ENCODE measurements around the gene CCDC85B.

Gene CCDC85B

DNA sequence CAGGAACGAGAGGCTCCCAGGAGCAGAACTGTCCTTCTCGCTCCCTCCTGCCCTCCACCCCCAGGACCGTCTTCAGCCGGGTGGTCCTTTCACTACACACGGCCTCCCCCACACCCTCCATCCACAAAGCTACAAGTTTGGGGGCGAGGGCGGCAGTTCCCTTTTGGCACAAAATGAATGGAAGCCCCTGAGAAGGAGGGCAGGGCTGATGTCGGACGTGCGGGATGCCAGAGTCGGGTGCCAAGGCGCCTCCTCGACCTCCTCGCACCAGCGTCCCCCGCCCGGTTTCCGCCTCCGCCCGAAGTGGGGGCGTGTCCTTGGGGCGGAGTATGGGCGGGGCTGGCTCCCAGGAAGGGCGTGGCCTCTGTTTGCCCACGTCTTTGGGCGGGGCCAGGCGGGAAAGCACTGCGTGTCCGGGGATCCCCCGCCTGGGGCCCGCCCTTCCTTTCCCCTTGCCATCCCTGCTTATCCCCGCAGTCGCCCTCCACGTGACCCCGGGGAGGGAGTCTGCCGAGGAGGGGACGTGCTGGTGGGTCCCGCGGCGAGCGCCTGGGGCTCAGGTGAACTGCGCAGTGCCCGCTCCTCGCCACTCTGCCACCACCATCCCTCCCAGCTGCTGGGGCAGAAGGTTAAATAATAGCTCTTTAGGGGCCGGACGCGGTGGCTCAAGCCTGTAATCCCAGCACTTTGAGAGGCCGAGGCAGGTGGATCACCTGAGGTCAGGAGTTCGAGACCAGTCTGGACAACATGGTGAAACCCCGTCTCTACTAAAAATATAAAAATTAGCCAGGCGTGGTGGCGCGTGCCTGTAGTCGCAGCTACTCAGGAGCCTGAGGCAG lies 16.9 kb upstream of the CCDC85B start:
- H2BK5ac ChIP-seq (ENCODE audit: low read depth, low read length, poor library complexity): peak overlapping the region; percentile 71
- peak overlapping the region; percentile 92 for H4K12ac ChIP-seq (ENCODE audit: low read depth, low read length)
- H3K23ac ChIP-seq (ENCODE audit: low read length): no peak overlapping the region

DNA sequence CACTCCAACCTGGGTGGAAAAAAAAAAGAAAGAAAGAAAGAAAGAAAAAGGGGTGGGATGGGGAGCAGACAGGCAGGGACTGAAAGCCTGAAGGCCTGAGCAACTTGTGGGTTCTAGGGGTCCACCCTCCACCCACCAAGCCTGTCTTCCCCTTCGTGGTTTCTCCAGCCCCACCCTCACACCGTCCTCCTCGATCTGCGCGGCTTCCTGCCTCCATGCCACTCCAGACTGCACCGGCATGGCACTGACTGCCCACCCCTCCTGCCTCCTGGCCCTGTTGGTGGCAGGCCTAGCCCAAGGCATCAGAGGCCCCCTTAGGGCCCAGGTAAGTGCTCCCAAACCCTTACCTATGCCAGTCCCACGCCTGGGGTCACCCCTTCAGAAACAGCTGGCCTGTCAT lies 10.9 kb upstream of the CCDC85B start, which contains the start of gene CTSW:
CTSW (plus strand) TSS at position 221 of the 400 bp plus-strand sequence; CDS start at position 239, 18 bp downstream.
- Histone ChIP-seq H2BK120ac (ENCODE audit: insufficient read depth, low read length, poor library complexity) (no peak within 1 kb of the TSS), H3K79me2 (ENCODE audit: control insufficient read depth, insufficient read depth, low read length, poor library complexity) (no peaks in the 10 kb centered on the region), H3K9me3 (ENCODE audit: insufficient read depth, low read depth, low read length) (peaks cover 2% of the 10 kb centered on the region), H3K79me1 (ENCODE audit: low read length) (no peaks in the 10 kb centered on the region), H3K36me3 (ENCODE audit: control insufficient read depth in 1 of 2, insufficient read depth in 2 of 2, low read length in 2 of 2) (peaks cover 27 to 30% of the 10 kb centered on the region in 2 experiments), H3K18ac (ENCODE audit: low read length) (no peak within 1 kb of the TSS), H4K12ac (ENCODE audit: low read depth, low read length) (no peak within 1 kb of the TSS), H4K8ac (ENCODE audit: low read depth, low read length) (no peak within 1 kb of the TSS), H3K27me3 (ENCODE audit: insufficient read depth, low read length) (no peaks in the 10 kb centered on the region), H3K27ac (ENCODE audit: low read depth, low read length) (no peak within 1 kb of the TSS), H3K9ac (ENCODE audit: low read length) (peak within 1 kb of the TSS; percentile 70), H3K4ac (ENCODE audit: low read depth, low read length) (no peak within 1 kb of the TSS), H3K4me2 (ENCODE audit: low read length) (no peak within 1 kb of the TSS), H2AFZ (ENCODE audit: insufficient read depth, low read length, poor library complexity) (no peak within 1 kb of the TSS), H2BK5ac (ENCODE audit: low read depth, low read length, poor library complexity) (no peak within 1 kb of the TSS), H4K91ac (ENCODE audit: low read depth, low read length) (no peak within 1 kb of the TSS), H3K14ac (ENCODE audit: low read length) (no peak within 1 kb of the TSS), H3K4me1 (ENCODE audit: control insufficient read depth in 1 of 2, insufficient read depth in 2 of 2, low read length in 2 of 2) (peaks cover 0 to 5% of the 10 kb centered on the region in 2 experiments), H2BK12ac (ENCODE audit: low read length) (no peak within 1 kb of the TSS), H3K23ac (ENCODE audit: low read length) (no peak within 1 kb of the TSS), H2AK5ac (ENCODE audit: low read length) (no peak within 1 kb of the TSS), H3K4me3 (ENCODE audit: low read depth, low read length) (no peak within 1 kb of the TSS)
- no CpG with 5 or more reads among the region's 7 CpGs for whole genome bisulfite sequencing (ENCODE audit: extremely low coverage, insufficient coverage, insufficient read length)
- no peak for DNase-seq

More for the DNA sequence above, 16.9 kb upstream of the CCDC85B start:
- Histone ChIP-seq H3K4me1 (ENCODE audit: control insufficient read depth in 1 of 2, insufficient read depth in 2 of 2, low read length in 2 of 2) (peaks cover 7 to 12% of the 10 kb centered on the region in 2 experiments), H2BK120ac (ENCODE audit: insufficient read depth, low read length, poor library complexity) (peak overlapping the region; percentile 19), H2BK12ac (ENCODE audit: low read length) (no peak overlapping the region), H3K36me3 (ENCODE audit: control insufficient read depth in 1 of 2, insufficient read depth in 2 of 2, low read length in 2 of 2) (peaks cover 12 to 24% of the 10 kb centered on the region in 2 experiments), H3K79me1 (ENCODE audit: low read length) (peaks cover 13% of the 10 kb centered on the region), H3K4me3 (ENCODE audit: low read depth, low read length) (peak overlapping the region; percentile 76), H3K4me2 (ENCODE audit: low read length) (peak overlapping the region; percentile 99), H2AK5ac (ENCODE audit: low read length) (peak overlapping the region; percentile 60), H2AFZ (ENCODE audit: insufficient read depth, low read length, poor library complexity) (peak overlapping the region; percentile 39), H3K27me3 (ENCODE audit: insufficient read depth, low read length) (no peaks in the 10 kb centered on the region), H3K9me3 (ENCODE audit: insufficient read depth, low read depth, low read length) (peaks cover 2% of the 10 kb centered on the region), H3K79me2 (ENCODE audit: control insufficient read depth, insufficient read depth, low read length, poor library complexity) (peaks cover 9% of the 10 kb centered on the region), H3K9ac (ENCODE audit: low read length) (peak overlapping the region; percentile 77), H3K27ac (ENCODE audit: low read depth, low read length) (peak overlapping the region; percentile 68), H3K4ac (ENCODE audit: low read depth, low read length) (peak overlapping the region; percentile 80), H3K18ac (ENCODE audit: low read length) (peak overlapping the region; percentile 91), H4K91ac (ENCODE audit: low read depth, low read length) (peak overlapping the region; percentile 93), H4K8ac (ENCODE audit: low read depth, low read length) (peak overlapping the region; percentile 92), H3K14ac (ENCODE audit: low read length) (peak overlapping the region; percentile 86)
- DNase-seq: peak; percentile 94 to 98
- WGBS (ENCODE audit: extremely low coverage, insufficient coverage, insufficient read length): no CpG with 5 or more reads among the region's 54 CpGs

DNA sequence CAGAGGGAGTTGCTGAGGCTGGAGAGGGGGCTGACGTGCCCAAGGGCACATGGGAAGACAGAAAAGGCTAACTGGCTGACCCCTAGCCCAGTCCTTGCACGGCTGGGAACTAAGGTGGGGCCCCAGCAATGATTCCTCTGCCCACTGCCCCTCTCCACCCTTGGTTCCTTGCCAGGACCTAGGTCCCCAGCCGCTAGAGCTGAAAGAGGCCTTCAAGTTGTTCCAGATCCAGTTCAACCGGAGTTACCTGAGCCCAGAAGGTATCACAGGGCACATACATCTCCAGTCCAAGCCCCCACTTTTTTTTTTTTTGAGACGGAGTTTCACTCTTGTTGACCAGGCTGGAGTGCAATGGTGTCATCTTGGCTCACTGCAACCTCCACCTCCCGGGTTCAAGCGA lies 10.4 kb upstream of the CCDC85B start:
- no peak overlapping the region for H2AFZ ChIP-seq (ENCODE audit: insufficient read depth, low read length, poor library complexity)
- no peaks in the 10 kb centered on the region for H3K79me2 ChIP-seq (ENCODE audit: control insufficient read depth, insufficient read depth, low read length, poor library complexity)
- peaks cover 0 to 5% of the 10 kb centered on the region in 2 experiments for H3K4me1 ChIP-seq (ENCODE audit: control insufficient read depth in 1 of 2, insufficient read depth in 2 of 2, low read length in 2 of 2)
- no peak overlapping the region for H2AK5ac ChIP-seq (ENCODE audit: low read length)
- WGBS (ENCODE audit: extremely low coverage, insufficient coverage, insufficient read length): no CpG with 5 or more reads among the region's 7 CpGs
- no peak overlapping the region for H4K8ac ChIP-seq (ENCODE audit: low read depth, low read length)
- H3K4me3 ChIP-seq (ENCODE audit: low read depth, low read length): no peak overlapping the region
- no peak overlapping the region for H2BK5ac ChIP-seq (ENCODE audit: low read depth, low read length, poor library complexity)
- no peak overlapping the region for H2BK120ac ChIP-seq (ENCODE audit: insufficient read depth, low read length, poor library complexity)
- no peak overlapping the region for H3K23ac ChIP-seq (ENCODE audit: low read length)
- peaks cover 2% of the 10 kb centered on the region for H3K9me3 ChIP-seq (ENCODE audit: insufficient read depth, low read depth, low read length)
- no peak overlapping the region for H4K12ac ChIP-seq (ENCODE audit: low read depth, low read length)
- no peak overlapping the region for H3K4me2 ChIP-seq (ENCODE audit: low read length)
- H3K14ac ChIP-seq (ENCODE audit: low read length): no peak overlapping the region
- DNase-seq: no peak
- no peak overlapping the region for H3K27ac ChIP-seq (ENCODE audit: low read depth, low read length)
- H3K36me3 ChIP-seq (ENCODE audit: control insufficient read depth in 1 of 2, insufficient read depth in 2 of 2, low read length in 2 of 2): peaks cover 30 to 34% of the 10 kb centered on the region in 2 experiments
- H3K79me1 ChIP-seq (ENCODE audit: low read length): no peaks in the 10 kb centered on the region
- H4K91ac ChIP-seq (ENCODE audit: low read depth, low read length): no peak overlapping the region
- H3K18ac ChIP-seq (ENCODE audit: low read length): no peak overlapping the region
- no peak overlapping the region for H2BK12ac ChIP-seq (ENCODE audit: low read length)
- no peak overlapping the region for H3K9ac ChIP-seq (ENCODE audit: low read length)
- no peak overlapping the region for H3K4ac ChIP-seq (ENCODE audit: low read depth, low read length)
- no peaks in the 10 kb centered on the region for H3K27me3 ChIP-seq (ENCODE audit: insufficient read depth, low read length)

DNA sequence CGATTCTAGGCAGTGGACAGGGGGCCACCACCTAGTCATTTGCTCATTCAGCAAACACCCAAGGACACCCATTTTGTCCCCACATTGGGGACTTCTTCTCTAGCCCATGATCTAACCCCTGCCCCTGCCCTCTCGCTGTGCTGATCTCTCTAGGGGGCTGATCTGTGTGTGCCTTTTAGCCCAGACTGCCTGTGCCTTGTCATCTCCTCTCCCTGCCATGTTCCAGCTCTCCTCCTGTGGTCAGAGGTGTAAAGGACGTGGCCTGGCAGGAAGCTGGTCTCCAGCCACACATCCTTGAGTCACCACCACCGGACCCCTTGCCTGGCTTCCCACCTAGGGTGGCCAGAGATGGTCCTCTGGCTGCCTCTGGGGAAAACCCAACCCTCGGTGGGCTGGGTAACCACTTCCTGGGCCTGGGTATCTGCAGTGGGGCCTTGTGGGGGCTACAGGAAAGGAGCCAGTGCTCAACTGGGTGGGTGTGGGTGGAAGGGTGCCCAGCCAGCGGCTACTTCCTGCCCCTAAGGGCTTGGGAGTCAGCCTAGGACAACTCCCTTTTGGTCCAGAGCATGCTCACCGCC lies 9.5 kb upstream of the CCDC85B start:
- Histone ChIP-seq H2AK5ac (ENCODE audit: low read length) (no peak overlapping the region), H3K79me2 (ENCODE audit: control insufficient read depth, insufficient read depth, low read length, poor library complexity) (no peaks in the 10 kb centered on the region), H3K4me1 (ENCODE audit: control insufficient read depth in 1 of 2, insufficient read depth in 2 of 2, low read length in 2 of 2) (peaks cover 0 to 5% of the 10 kb centered on the region in 2 experiments), H4K8ac (ENCODE audit: low read depth, low read length) (no peak overlapping the region), H2AFZ (ENCODE audit: insufficient read depth, low read length, poor library complexity) (no peak overlapping the region), H3K4me2 (ENCODE audit: low read length) (no peak overlapping the region), H4K91ac (ENCODE audit: low read depth, low read length) (no peak overlapping the region), H3K27me3 (ENCODE audit: insufficient read depth, low read length) (no peaks in the 10 kb centered on the region), H3K9me3 (ENCODE audit: insufficient read depth, low read depth, low read length) (peaks cover 2% of the 10 kb centered on the region), H3K4ac (ENCODE audit: low read depth, low read length) (no peak overlapping the region), H3K79me1 (ENCODE audit: low read length) (no peaks in the 10 kb centered on the region), H3K27ac (ENCODE audit: low read depth, low read length) (no peak overlapping the region), H2BK120ac (ENCODE audit: insufficient read depth, low read length, poor library complexity) (no peak overlapping the region), H3K9ac (ENCODE audit: low read length) (no peak overlapping the region), H3K14ac (ENCODE audit: low read length) (no peak overlapping the region), H3K36me3 (ENCODE audit: control insufficient read depth in 1 of 2, insufficient read depth in 2 of 2, low read length in 2 of 2) (peaks cover 36 to 42% of the 10 kb centered on the region in 2 experiments), H2BK5ac (ENCODE audit: low read depth, low read length, poor library complexity) (no peak overlapping the region), H3K18ac (ENCODE audit: low read length) (no peak overlapping the region), H3K23ac (ENCODE audit: low read length) (no peak overlapping the region), H2BK12ac (ENCODE audit: low read length) (no peak overlapping the region), H3K4me3 (ENCODE audit: low read depth, low read length) (no peak overlapping the region), H4K12ac (ENCODE audit: low read depth, low read length) (no peak overlapping the region)
- whole genome bisulfite sequencing (ENCODE audit: extremely low coverage, insufficient coverage, insufficient read length): no CpG with 5 or more reads among the region's 7 CpGs
- no peak for DNase-seq

Data from trophoblast cell (in vitro differentiated cells and primary cell).